NCI-H146 treated with DMSO at 0.1 percent for 48 hours (cell line): ENCODE results near the gene C1QL4.
"Not testable (repeated sequence)": the region's sequence is repeated elsewhere in the genome, so short reads cannot be mapped to it uniquely, and the experiment has no call there.

Source experiments
- DNase-seq: peaks from one replicate; lab custom pipeline; 2025; ENCODE audit not compliant: unreplicated experiment; lab: John Stamatoyannopoulos, UW

C1QL4 gene

DNA sequence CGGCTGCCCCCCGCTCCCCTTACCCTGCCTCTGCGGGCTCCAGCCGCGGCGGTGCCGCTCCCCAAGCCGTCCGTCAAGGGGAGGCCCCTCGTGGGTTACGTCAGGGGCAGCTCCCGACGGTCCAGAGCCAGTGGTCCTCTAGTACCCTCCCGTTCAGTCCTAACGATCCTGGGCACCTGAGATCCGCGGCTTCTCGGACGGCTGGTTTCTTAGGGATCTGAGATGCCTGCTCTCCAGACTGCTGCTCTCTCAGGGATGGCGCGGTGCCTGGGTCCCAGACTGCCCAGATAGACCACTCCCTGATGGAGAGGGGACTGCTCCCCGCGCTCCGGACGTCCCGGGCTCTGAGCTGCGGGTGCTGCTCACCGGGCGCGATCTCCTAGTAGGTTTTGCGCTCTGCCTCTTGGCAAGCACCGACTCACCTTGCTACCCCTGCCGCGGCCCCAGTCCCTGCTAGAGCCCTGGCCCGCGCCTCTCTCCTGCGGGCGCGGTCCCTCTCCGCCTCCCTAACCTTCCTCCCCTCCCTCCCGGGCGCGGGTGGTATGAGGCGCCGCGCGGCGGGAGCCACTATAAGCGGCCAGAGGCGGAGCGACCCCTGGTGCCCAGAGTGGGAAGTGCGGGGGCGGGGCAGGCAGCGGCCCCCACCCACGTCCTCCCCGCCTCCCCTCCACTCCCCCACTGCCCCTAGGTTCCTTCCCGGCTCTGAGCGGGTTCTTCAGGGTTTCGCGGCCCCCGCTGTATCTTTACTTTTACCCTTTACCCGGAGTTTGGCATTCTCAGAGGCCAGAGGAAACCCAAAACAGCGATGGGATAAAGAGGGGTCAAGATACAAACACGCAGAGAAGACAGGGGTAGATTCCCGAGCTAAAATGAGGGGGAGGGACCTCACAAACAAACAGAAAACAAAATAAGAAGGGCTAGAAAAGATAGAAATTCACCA, at the start of gene C1QL4:
Gene C1QL4 (minus strand): TSS at position 544 of the 940 bp plus-strand sequence. CDS start 711 bp downstream, outside the sequence.
- DNase-seq: peak; percentile 58

DNA sequence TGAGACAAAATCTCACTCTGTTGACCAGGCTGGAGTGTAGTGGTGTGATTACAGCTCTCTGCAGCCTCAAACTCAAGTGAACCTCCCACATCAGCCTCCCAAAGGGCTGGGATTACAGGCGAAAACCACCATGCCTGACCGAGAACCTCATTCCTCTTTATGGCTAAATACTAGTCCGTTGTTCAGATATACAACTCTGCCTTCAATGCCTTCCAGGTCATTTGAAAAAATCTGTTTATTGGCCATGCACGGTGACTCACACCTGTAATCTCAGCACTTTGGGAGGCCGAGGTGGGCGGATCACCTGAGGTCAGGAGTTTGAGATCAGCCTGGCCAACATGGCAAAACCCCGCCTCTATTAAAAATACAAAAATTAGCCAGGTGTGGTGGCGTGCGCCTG, 43.2 kb upstream of the C1QL4 start:
- DNase-seq: not testable (repeated sequence)

DNA sequence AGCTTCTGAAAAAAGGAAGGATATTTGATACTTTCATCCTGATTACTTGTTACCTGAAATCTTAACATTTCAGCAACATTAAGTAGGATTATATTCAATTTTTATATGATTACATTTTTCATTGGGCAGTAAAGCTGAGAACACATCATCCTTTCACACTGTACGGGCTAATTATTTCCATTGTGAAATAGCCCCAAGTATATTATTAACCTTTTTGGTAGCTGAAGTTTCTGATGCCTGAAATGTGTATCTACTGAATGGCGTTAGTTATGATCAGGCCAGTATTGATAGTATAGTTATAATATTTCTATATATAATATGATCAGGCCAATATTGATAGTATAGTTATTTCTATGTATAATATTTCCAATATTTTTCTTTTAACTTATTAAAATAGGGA, 40.4 kb upstream of the C1QL4 start:
- DNase-seq: no peak

DNA sequence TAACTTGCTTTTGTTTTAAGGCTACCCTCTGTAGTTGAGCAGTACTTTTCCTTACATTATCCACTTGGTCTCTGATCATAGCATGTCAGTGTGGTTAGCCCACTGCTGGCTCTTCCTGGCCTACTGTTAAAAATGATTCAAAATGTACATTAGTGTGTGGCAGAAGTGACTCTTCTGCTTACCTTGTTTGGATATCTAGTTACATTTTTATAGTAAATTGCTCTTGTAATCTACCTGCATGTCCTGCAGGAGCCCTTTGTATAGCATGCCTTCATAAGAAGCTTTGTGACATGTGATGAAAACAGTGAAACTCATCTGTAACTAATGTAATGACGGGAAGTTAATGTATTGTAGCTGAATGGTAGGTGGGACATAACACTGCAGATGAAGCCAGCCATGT, 38.4 kb upstream of the C1QL4 start:
- DNase-seq: no peak

DNA sequence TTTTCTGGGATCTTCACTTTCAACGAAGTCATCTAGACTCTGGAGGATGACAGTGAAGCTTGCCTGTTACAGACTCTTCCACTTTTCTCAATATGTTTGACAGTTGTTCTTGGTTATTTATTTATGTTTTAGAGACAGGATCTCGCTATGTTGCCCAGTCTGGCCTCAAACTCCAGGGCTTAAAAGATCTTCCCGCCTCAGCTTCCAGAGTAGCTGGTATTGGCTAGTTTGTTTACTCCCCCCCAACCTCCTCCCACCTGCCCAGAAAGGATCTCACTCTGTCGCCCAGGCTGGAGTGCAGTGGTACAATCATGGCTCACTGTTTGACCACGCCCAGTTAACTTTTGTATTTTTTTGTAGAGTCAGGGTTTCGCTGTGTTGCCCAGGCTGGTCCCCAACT, 33.6 kb upstream of the C1QL4 start:
- DNase-seq: no peak

DNA sequence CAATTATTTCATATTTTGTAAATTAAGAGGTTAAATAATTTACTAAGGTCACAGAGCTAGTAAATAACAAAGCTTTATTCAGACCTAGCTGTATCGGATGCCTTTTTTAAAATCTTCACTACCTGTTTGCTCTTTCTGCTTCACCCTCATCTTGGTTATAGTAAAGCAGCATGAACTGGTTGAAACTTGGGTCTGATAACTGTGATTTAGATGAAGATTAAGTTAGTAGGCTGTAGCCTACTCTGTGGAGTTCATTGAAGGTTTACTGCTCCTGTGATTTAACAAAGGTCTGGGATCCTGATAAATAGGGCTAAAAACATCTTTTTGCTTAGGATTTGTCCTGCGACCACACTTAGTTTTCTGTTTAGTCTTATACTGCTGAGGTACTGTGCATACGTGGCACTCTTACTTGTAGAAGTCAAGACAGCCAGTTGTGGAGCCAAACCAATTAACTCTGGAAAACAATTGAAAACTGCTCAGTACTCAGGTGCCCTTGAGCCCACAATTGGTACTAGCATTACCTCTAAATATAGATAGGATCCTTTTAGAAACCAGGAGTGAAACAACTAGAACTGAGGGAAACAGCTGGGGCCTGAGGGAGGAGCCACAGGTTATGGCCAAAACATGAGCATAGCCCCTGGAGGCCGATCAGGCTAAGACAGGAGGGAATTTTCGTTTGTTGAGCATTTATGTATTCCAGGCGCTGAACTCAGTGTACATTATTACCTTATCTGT, 32.6 kb upstream of the C1QL4 start:
- DNase-seq: peak; percentile 20

DNA sequence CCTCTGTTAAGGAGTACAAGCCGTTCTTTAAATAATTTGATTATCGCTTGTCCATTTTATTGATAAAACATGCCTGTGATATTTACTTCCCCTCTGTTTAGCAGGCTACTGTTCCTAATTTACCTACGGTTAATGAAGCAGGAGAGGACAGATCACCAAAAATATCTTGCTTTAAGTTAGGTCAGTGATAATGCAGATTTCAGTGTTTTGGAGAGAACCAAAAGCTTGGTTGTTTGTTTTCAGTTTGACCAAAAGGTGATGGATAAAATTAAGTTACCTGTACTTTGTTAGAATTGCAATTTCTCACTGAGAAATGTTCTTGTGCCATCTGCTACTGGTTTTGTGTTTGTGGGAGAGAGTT, 31.2 kb upstream of the C1QL4 start:
- DNase-seq: no peak

DNA sequence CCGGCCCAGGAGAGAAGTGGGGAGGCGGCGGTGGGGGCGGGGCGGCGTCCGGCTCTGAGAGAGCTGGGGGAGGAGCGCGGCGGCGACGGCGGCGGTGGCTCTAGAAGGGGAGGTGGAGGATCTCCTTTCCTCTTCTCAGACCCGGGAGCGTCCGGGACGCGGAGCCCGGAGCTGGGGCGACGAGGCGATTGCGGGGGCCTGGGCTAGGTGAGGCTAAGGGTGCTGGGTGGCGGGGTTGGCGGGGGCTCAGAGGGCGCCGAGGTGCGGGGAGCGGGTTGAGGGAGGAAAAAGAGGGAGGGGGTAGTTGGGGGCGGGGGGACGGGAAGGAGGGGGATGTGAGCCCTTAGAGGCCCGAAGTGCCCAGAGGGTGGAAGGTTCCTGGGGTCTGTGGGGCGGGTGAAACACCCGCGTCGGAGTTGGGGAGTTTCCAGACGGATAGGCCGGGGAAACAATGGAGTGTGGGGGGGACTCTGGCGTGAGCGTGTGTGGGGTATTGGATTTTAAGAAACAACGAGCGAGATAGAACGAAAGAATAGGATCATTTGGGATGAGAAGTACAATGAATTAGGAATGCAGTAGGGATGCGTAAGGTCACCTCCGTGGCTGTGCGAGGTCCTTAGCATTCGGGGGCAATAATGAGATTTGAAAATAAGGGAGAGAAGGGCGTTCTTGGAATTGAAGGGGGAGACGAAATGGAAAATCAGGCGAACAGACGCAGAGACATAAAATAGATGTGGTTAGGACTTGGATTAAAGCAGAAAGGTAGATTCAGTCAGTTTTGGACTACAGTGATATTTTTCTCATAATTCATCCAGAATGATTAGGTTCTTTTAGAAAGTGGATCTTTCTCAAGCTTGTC, 30.6 kb upstream of the C1QL4 start, which contains the start of gene SPATS2:
Gene SPATS2 (plus strand): TSS at position 82 of the 859 bp plus-strand sequence. CDS start 93,551 bp downstream, outside the sequence.
- peak; percentile 55 for DNase-seq

DNA sequence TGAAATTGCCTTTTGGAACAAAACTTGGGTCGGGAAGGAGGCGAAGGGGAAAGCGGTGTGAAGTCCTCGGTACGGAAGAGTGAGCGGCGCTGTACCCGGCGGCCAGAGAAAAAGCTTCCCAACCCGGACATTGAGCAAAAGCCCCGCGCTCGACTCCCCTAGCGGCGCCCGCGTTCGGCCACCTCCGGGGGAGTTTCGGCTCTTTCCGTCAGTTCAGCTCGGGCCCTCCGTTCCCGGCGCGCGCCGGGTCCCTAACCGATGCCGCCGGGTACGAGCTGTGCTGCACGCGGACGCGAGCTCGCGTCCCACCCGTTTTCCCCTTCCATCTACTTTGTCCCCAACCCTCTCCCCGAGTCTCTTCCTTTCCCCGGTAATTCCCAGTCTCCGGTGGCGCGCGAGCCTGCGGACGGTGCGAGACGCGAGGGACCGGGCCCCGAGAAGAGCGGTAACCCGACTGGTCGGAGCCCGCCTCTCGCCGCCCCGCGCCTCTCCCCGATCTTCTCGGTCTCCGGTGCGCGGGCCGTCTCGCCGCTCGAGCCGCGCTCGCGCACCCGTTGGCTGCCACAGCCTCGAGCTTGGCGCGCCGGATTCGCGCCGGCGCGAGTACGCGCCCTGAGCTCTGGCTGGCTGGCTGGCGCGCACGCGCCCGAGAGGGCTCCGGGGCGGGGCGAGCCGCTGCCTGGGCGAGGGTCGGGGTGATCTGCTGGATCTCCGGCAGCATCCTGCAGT, 29.8 kb upstream of the C1QL4 start:
- DNase-seq: peak; percentile 92

DNA sequence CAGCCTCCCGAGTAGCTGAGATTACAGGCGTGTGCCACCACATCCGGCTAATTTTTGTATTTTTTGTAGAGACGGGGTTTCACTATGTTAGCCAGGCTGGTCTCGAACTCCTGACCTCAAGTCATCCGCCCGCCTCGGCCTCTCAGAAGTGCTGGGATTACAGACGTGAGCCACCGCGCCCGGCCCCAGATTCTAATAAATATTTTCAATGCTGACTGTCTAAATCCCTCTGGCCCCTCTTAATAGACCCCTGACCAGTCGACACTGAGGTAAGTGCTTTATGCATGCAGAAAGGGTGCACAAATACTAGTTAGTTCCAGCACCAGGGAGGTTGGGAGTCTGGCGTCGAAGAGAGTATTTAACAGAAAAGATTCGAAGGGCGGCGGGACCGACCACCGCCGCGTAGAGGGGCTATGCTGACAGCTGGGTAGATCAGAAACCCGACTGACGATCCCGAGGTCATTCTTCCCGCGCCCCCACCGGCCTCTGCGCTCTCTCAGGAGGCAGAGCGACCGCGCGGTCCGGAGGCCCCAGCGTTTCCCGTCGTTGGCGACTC, 29.2 kb upstream of the C1QL4 start:
- no peak for DNase-seq

DNA sequence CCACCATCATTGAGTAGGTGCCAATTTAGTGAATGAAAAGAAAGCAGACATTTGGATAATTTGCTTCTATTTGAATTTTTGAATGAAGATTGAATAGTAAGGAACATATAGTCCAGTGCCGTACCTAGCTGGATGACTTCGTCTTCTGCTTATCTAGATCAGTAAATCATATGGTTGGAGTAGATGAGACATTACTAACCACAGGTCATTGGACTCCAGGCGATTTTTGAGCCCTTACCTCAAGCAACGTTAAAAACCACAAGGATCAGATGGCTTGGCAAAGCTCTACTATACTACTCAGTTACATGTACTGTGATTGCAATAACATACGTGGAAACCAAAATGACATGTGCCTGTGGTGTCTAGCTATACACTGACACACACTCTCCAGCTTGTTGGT, 28.6 kb upstream of the C1QL4 start:
- no peak for DNase-seq

DNA sequence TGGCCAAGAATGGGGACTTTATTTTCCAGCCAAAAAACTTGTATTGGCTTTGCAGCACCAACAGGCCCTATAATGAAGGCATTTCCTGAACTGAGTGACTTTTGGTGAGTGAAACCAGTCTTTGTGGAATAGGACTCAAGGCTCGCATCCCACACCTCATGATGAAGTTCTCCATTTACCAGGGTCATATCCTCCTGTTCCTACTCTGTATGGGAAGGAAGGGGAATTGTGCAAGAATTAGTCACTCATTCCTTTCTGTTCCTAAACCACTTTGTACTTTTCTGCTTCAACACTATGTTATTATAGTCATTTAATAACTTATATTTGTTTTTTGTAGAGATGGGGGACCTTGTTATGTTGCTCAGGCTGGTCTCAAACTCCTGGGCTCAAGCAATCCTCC, 28.0 kb upstream of the C1QL4 start:
- no peak for DNase-seq

DNA sequence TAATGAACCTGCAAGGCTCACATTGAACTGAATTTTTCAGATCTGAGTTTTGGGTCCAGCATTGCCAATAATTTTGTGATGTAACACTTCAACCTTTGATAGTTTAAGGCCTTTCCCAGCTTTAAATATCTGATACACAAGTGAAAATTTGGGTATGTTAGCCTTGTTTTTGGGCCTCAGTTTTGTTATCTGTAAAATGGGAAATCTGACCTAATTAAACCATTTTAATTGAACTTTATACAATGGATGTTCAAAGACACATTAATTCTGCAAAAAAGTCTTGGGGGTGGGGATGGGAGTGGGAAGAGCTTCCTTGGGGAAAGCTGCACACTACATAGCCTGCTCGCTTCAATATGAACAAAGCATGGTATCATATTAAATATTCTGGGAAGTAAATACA, 25.1 kb upstream of the C1QL4 start:
- no peak for DNase-seq

DNA sequence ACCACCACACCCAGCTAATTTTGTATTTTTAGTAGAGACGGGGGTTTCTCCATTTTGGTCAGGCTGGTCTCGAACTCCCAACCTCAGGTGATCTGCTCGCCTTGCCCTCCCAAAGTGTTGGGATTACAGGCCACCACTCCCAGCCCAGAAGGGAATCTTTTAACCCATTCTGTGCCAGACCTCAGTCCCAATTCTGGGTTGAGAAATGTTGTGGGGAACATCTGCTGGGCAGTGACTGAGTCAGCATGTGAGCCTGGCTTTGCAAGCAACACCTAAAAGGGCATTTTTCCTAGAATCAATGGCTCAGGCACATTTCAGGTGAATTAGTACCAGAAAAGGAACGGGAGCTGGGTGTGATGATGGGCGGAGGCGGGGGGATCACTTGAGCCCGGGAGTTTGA, 22.7 kb upstream of the C1QL4 start:
- DNase-seq: no peak

DNA sequence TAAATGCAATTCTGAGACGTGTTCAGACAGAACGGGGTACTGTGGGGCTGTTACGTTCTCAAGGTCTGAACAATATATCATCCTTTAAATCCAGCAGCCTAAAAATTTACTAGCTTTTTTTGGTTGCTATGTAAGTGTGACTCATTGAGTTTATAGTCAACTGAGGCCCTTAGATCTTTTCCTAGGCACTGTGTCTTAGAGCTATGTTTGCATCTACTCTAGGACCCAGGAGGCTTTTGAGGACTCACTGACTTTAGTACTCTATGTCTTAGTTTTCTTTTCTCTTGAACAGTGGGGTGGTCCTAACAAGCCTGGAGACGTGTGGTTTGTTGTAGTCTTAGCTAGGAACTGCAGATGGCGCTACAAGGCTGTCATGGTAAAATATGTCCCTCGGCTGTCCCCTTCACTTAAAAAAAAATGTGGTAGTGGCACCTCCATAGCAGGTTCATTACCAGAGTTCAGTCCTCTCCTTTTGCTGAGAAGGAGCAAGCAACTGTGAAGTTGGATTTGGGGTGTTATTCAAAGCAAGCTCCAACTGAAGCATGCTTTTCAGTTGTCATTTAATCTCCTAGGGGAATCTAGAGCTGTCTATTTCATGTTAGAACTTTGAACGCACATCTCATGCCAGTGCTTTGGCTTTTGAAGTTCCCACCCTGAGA, 21.6 kb upstream of the C1QL4 start:
- DNase-seq: peak; percentile 82

DNA sequence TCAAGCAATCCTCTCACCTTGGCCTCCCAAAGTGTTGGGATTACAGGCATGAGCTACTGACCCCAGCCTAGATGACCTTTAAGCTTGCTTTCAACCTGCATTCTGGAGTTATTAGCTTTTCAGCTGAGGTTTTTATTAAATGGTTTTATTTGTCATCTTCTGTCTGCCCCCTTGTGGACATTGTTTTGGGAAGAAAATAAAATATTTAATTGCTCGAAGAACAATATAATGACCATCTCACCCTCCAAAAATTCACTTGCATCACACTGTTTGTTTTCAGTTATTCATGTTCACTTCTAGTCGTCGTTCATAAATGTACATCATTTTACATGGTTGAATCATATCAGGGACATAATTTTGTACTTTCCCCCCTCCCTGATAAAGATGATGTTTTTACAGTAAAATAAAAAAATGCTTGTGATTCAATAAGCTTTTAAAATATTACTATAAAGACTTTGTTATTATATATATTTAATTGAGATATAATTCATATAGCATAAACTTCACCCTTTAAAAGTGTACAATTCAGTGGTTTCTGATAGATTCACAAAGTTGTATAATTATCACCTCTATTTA, 20.2 kb upstream of the C1QL4 start:
- peak; percentile 20 for DNase-seq

DNA sequence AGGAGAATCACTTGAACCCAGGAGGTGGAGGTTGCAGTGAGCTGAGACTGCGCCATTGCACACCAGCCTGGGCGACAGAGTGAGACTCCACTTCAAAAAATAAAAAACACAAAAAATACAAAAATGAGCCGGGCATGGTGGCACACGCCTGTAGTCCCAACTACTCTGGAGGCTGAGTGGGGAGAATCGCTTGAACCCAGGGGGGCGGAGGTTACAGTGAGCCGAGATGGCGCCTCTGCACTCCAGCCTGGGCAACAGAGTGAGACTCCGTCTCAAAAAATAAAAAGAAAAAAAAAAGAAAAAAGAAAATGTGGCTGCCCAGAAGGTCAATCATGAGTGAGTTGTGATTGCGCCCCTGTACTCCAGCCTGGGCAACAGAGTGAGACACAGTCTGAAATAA, 18.9 kb upstream of the C1QL4 start:
- DNase-seq: no peak

DNA sequence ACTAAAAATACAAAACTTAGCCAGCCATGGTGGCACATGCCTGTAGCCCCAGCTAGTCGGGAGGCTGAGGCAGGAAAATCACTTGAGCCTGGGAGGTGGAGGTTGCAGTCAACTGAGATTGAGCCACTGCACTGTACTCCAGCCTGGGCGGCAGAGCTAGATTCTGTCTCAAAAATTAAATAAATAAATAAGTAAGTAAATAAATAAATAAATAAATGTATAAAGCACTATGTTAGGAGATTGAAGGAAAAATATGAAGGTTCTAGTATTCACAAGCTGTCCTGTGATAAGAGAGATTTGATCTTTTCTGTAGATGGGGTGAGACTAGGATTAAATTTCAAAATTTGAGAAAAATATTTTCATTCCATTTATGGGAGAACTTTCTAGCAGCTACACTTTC, 15.4 kb upstream of the C1QL4 start:
- DNase-seq: no peak

DNA sequence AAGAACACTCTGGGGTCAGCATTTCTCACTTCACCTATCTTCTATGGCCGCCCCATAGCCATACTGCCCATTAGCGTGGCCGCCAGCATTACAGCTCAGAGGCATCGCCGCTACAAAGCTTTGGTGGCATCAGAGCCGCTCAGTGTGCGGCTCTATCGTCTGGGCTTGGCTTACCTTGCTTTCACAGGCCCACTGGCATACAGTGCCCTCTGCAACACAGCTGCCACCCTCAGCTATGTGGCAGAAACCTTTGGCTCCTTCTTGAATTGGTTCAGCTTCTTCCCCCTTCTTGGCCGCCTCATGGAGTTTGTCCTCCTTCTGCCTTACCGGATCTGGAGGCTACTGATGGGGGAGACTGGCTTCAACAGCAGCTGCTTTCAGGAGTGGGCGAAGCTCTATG, 12.3 kb upstream of the C1QL4 start:
- no peak for DNase-seq
